HUES48 (cell line): Measurements from ENCODE around the gene PLEKHG2.

Experiments used
- H3K27ac ChIP-seq: one replicate; pipeline ENCODE4 v1.7.0; 2013; ENCODE audit warnings: low read depth, low read length, inconsistent platforms
- H3K27me3 ChIP-seq: 2 replicates; pipeline ENCODE4 v1.6.1; 2013; ENCODE audit warnings: mild to moderate bottlenecking, low read length; ENCODE audit not compliant: control insufficient read depth, insufficient read depth
- H3K36me3 ChIP-seq: 2 replicates; pipeline ENCODE4 v1.6.1; 2013; ENCODE audit warnings: low read length; ENCODE audit not compliant: control insufficient read depth, insufficient read depth
- H3K4me1 ChIP-seq: 2 replicates; pipeline ENCODE4 v1.6.1; 2013; ENCODE audit warnings: mild to moderate bottlenecking, low read length; ENCODE audit not compliant: control insufficient read depth, insufficient read depth
- H3K4me3 ChIP-seq: 2 replicates; pipeline ENCODE4 v1.5.1; 2013; ENCODE audit warnings: mild to moderate bottlenecking, low read depth, low read length
- H3K9ac ChIP-seq: 2 replicates; pipeline ENCODE4 v1.6.1; 2013; ENCODE audit warnings: mild to moderate bottlenecking, low read depth, low read length, moderate library complexity
- H3K9me3 ChIP-seq: 2 replicates; pipeline ENCODE4 v1.6.1; 2013; ENCODE audit warnings: low read length; ENCODE audit not compliant: control insufficient read depth, insufficient read depth

The PLEKHG2 gene

DNA sequence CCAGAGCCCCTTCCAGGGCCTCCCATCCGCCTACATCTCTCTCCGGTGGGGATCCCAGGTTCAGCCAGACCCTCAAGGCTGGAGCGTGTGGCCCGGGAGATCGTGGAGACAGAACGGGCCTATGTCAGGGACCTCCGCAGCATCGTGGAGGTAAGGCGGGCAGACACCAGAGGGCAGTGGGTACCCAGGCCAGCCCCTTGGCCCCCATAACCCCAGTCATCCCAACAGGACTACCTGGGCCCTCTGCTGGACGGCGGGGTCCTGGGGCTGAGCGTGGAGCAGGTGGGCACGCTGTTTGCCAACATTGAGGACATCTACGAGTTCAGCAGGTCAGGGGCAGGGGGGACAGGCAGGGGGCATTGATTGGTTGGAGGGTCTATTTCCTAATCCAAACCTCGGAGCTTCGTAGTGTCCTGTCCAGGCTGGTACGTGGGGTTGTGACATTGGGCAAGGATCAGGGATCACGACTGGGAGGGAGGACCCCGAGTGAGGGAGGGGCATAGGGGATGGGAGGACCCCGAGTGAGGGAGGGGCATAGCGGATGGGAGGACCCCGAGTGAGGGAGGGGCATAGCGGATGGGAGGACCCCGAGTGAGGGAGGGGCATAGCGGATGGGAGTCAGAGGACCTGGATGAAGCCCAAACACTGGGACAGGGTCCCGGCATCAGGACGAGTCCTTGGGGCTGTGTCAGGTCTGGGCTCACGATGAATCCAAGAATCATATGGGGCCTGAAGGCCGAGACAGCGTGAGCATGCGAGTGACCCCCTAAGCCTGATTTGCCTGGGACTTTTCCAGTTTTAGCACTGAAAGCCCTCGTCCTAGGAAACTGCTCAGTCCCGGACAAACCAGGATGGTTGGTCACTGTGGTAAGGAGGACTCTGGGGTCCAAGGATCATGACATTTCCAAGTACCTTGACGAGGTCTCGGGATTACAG is 2.9 kb downstream of the PLEKHG2 start:
- no peak overlapping the region for H3K27ac ChIP-seq
- H3K36me3 ChIP-seq: peaks cover 45% of the 10 kb centered on the region
- no peaks in the 10 kb centered on the region for H3K9me3 ChIP-seq
- H3K4me3 ChIP-seq: 0 out of 2 replicates have a peak overlapping the region, but pooled peaks have one; percentile 11
- peaks cover 23% of the 10 kb centered on the region for H3K4me1 ChIP-seq
- no peaks in the 10 kb centered on the region for H3K27me3 ChIP-seq
- H3K9ac ChIP-seq: no peak overlapping the region

DNA sequence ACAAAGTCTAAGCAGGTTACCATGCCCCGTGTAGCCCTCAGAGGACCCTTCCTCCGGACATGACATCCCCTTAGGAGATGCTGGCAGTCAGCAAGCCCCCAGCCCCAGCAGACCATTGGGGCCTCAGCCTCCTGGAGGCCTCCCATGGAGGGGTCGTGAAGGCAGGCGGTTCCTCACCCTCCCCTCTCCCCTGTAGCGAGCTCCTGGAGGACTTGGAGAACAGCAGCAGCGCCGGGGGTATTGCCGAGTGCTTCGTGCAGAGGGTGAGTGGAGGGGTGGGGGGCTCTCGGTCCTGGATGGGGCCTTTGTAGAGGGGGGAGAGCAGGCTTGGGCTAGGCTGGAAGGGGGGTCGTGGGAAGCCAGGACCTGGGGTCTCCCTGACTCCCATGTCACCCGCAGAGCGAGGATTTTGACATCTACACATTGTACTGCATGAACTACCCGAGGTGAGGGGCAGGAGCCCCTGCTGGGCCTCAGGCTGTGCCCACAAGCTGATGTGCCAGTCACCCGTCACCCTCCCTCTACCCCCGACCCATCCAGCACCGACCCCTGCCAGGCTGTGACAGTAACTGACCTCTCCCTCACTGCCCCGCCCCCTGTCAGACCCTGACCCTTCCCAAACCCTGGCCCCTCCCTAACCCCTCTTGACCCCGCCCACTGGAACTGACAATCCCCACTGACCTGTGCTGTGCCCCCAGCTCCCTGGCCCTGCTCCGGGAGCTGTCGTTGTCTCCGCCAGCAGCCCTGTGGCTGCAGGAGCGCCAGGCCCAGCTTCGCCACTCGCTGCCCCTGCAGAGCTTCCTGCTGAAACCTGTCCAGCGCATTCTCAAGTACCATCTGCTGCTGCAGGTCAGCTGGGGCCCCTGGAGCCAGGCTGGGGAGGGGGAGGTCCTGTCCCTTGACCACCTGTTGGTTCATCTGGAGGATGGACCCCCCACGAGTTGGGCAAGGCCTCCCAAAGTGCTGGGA is 4.0 kb downstream of the PLEKHG2 start:
- Histone ChIP-seq H3K4me3 (no peak overlapping the region), H3K27ac (no peak overlapping the region), H3K9ac (no peak overlapping the region), H3K27me3 (no peaks in the 10 kb centered on the region), H3K9me3 (no peaks in the 10 kb centered on the region), H3K4me1 (peaks cover 13% of the 10 kb centered on the region), H3K36me3 (peaks cover 55% of the 10 kb centered on the region)

DNA sequence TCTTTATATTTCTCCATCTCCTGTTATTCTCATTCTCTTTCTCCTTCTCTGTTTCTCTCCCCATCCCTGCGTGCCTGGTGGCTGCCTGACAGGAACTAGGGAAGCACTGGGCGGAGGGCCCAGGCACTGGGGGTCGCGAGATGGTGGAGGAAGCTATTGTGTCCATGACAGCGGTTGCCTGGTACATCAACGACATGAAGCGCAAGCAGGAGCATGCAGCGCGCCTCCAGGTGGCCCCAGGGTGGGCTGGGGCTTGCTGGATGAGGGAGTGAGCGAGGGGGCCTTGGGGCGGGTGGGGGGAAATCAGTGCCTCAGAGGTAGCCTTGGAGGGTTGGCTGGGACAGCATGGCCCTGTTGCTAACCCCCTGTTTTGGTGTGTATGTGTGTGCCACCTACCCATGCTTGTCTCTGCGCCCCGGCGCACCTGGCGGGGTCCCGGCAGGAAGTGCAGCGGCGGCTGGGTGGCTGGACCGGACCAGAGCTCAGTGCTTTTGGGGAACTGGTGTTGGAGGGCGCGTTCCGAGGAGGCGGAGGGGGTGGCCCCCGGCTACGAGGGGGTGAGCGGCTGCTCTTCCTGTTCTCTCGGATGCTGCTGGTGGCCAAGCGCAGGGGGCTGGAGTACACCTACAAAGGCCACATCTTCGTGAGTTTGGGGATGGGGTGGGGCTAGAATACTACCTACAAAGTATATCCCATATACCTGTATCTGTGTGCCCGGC is 5.2 kb downstream of the PLEKHG2 start:
- H3K27ac ChIP-seq: no peak overlapping the region
- peaks cover 10% of the 10 kb centered on the region; the same call in 1 of the 2 replicates for H3K4me1 ChIP-seq
- H3K36me3 ChIP-seq: peaks cover 65% of the 10 kb centered on the region
- H3K9me3 ChIP-seq: no peaks in the 10 kb centered on the region
- H3K4me3 ChIP-seq: no peak overlapping the region
- no peak overlapping the region for H3K9ac ChIP-seq
- no peaks in the 10 kb centered on the region for H3K27me3 ChIP-seq

DNA sequence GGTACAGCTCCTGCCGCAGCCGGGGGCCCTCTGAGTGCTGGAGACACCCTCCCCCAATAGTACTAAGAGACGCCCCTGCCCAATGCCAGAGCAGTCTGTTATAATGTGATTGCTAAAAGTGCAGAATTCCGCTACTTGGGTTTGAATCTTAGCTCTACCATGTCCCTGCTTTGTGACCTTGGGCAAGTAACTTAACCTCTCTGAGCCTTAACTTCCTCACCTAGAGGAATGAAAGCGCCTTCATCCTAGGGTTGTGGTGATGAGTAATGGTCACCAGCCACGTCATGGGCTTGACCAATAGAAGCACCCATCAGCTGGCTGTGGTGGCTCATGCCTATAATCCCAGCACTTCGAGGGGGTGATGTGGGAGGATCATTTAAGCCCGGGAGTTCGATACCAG is 6.5 kb downstream of the PLEKHG2 start:
- peaks cover 79% of the 10 kb centered on the region for H3K36me3 ChIP-seq
- no peaks in the 10 kb centered on the region for H3K9me3 ChIP-seq
- no peaks in the 10 kb centered on the region for H3K27me3 ChIP-seq
- no peak overlapping the region for H3K27ac ChIP-seq
- H3K4me1 ChIP-seq: peaks cover 10% of the 10 kb centered on the region; the same call in 1 of the 2 replicates
- no peak overlapping the region for H3K4me3 ChIP-seq
- no peak overlapping the region for H3K9ac ChIP-seq

DNA sequence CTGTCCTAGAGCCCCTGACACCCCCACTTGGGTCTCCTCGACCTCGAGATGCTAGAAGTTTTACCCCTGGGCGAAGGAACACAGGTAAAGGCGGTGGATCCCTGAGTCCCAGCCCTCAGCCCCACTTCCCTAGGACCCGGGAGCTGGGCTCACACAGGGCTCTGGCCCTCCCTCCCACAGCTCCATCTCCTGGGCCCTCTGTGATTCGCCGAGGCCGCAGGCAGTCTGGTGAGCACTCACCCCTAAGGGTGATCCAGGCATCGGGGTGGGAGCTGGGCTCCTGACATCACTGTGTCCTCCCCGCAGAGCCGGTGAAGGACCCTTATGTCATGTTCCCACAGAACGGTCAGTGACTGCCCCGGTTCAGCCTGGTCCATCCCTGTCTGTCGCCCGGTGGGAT is 8.3 kb downstream of the PLEKHG2 start:
- Histone ChIP-seq H3K4me1 (no peaks in the 10 kb centered on the region), H3K36me3 (peaks cover 87% of the 10 kb centered on the region), H3K4me3 (no peak overlapping the region), H3K27ac (no peak overlapping the region), H3K27me3 (no peaks in the 10 kb centered on the region), H3K9ac (no peak overlapping the region), H3K9me3 (no peaks in the 10 kb centered on the region)

DNA sequence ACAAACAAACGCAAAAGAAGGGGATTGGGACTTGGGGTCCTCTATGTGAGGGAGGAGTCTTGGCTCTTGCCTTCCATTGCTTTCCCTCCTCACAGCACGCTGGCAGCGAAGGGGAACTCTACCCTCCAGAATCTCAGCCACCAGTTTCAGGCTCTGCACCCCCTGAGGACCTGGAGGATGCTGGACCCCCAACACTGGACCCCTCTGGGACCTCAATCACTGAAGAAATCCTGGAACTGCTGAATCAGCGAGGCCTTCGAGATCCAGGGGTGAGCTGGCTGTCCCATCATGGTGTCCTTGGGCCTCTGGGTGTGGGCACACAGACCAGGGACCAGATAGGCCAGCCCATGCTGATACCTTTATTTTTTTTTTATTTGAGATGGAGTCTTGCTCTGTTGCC is 9.6 kb downstream of the PLEKHG2 start:
- H3K4me1 ChIP-seq: peaks cover 7% of the 10 kb centered on the region; the same call in 1 of the 2 replicates
- H3K9me3 ChIP-seq: no peaks in the 10 kb centered on the region
- H3K27ac ChIP-seq: no peak overlapping the region
- H3K9ac ChIP-seq: no peak overlapping the region
- H3K4me3 ChIP-seq: no peak overlapping the region
- peaks cover 77% of the 10 kb centered on the region for H3K36me3 ChIP-seq
- H3K27me3 ChIP-seq: no peaks in the 10 kb centered on the region

DNA sequence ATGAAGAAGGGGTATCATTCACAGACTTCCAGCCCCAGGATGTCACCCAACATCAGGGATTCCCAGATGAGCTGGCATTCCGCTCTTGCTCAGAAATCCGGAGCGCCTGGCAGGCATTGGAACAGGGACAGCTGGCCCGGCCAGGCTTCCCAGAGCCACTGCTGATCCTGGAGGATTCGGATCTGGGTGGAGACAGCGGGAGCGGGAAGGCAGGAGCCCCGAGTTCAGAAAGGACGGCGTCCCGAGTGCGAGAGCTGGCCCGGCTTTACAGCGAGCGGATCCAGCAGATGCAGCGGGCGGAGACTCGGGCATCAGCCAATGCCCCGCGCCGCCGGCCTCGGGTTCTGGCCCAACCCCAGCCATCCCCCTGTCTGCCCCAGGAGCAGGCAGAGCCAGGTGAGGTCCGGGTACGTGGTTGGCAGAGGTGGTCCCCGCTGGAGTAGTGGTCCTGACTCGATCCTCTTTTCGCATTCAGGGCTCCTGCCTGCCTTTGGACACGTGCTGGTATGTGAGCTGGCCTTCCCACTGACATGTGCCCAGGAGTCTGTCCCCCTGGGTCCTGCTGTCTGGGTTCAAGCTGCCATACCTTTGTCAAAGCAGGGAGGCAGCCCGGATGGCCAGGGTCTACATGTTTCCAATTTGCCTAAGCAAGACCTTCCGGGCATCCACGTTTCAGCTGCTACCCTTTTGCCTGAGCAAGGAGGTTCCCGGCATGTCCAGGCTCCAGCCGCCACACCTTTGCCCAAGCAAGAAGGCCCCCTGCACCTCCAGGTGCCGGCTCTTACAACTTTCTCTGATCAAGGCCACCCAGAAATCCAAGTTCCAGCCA is 11.0 kb downstream of the PLEKHG2 start:
- Histone ChIP-seq H3K4me3 (no peak overlapping the region), H3K9ac (no peak overlapping the region), H3K9me3 (no peaks in the 10 kb centered on the region), H3K4me1 (peaks cover 14% of the 10 kb centered on the region), H3K27me3 (no peaks in the 10 kb centered on the region), H3K36me3 (peaks cover 65% of the 10 kb centered on the region), H3K27ac (no peak overlapping the region)

DNA sequence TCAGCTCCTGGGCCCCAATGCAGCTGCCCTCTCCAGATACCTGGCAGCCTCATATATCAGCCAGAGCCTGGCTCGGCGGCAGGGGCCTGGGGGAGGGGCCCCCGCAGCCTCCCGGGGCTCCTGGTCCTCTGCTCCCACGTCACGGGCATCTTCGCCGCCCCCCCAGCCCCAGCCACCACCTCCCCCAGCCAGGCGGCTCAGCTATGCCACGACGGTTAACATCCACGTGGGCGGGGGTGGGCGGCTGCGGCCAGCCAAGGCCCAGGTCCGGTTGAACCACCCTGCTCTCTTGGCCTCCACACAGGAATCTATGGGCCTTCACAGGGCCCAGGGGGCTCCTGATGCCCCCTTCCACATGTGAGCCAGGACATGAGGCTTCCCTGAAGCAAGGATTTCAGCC is 12.5 kb downstream of the PLEKHG2 start:
- no peak overlapping the region for H3K27ac ChIP-seq
- H3K4me3 ChIP-seq: no peak overlapping the region
- no peaks in the 10 kb centered on the region for H3K9me3 ChIP-seq
- H3K36me3 ChIP-seq: peaks cover 56% of the 10 kb centered on the region
- H3K27me3 ChIP-seq: no peaks in the 10 kb centered on the region
- H3K4me1 ChIP-seq: peaks cover 20% of the 10 kb centered on the region
- H3K9ac ChIP-seq: no peak overlapping the region

DNA sequence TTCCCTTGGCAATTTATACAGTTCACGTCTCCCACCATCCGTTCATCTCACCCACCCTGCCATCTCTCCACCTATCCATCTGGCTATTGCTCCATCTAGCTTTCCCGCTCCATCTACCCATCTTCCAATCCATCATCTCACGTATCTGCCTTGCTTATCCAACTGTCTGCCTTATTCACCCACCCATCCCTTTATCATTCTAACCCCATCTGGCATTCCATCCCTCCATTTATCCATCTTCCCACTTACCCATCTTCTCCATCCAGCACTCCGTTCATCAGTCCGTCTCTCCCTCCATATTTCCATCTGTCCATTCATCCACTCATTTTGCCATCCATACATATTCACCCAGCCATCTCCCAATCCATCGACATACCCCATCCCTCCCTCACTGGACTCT is 13.3 kb downstream of the PLEKHG2 start:
- peaks cover 24% of the 10 kb centered on the region for H3K4me1 ChIP-seq
- H3K27ac ChIP-seq: no peak overlapping the region
- H3K4me3 ChIP-seq: no peak overlapping the region
- no peaks in the 10 kb centered on the region for H3K9me3 ChIP-seq
- no peak overlapping the region for H3K9ac ChIP-seq
- H3K36me3 ChIP-seq: peaks cover 49% of the 10 kb centered on the region
- H3K27me3 ChIP-seq: no peaks in the 10 kb centered on the region

DNA sequence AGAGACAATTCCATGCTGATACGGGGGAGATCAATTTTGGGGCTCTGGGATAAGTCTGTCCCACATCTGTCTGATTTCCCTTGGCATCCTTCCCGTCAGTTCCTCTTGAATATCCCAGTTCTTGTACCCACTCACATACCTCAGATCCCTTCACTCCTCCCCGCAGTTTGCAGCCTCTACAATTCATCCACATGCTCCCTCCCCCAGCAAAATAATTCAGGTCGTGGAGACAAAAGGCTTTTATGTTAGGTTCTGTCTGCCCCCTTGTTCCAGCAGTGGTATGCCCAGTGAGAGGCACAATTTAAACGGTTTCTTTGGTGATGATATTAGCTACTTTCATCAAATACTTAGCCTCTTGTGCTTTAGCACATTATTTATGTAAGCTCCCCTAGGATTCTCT is 13.7 kb downstream of the PLEKHG2 start:
- no peaks in the 10 kb centered on the region for H3K27me3 ChIP-seq
- no peak overlapping the region for H3K4me3 ChIP-seq
- H3K4me1 ChIP-seq: peaks cover 28% of the 10 kb centered on the region
- no peaks in the 10 kb centered on the region for H3K9me3 ChIP-seq
- no peak overlapping the region for H3K27ac ChIP-seq
- H3K9ac ChIP-seq: no peak overlapping the region
- peaks cover 45% of the 10 kb centered on the region for H3K36me3 ChIP-seq
